Measurements from ENCODE around the gene DOC2B. TPM values are rescaled to one million over a fixed set of nuclear protein-coding genes. Genes with fewer than 3 reads are reported as not detected.
A peak's percentile ranks its signal among the peaks of the same experiment; 100 is the strongest.

Gene DOC2B
- total RNA-seq, 1 experiment from 2014 or later: 1.5 TPM

- H3K9me3 ChIP-seq (ENCODE audit: control insufficient read depth, insufficient read depth, low read depth, low read length): no peaks in the 10 kb centered on the region
- CTCF ChIA-PET: no interaction called here
- intact Hi-C loops (cut with micrococcal nuclease; ENCODE audit: unreplicated experiment): no loop called here
- no TSS peak for BruUV-seq (replicated peaks)
- DNase-seq (ENCODE audit: low read depth, low spot score): no peak
- H3K27me3 ChIP-seq (ENCODE audit: control insufficient read depth, insufficient read depth, low read length): no peaks in the 10 kb centered on the region
- no peaks in the 10 kb centered on the region for H3K4me1 ChIP-seq (ENCODE audit: control insufficient read depth, insufficient read depth, low read length)
- ATAC-seq: no peak
- H3K4me3 ChIP-seq (ENCODE audit: low read depth in 2 of 2, low read length in 2 of 2): no peak overlapping the region
- no peak for TF ChIP-seq TCF7L2 (IDR thresholded peaks at IDR 0.05; ENCODE audit: low read depth, low read length)
- no peak for TF ChIP-seq REST (IDR thresholded peaks at IDR 0.05; ENCODE audit: insufficient read depth in 1 of 2, low read depth in 2 of 2, low read length in 1 of 2)
- no peak for TF ChIP-seq POLR2AphosphoS5 (IDR thresholded peaks at IDR 0.05; ENCODE audit: low read depth, low read length)
- no peak for TF ChIP-seq CTCF (IDR thresholded peaks at IDR 0.05)
- TF ChIP-seq SIN3A (IDR thresholded peaks at IDR 0.05; ENCODE audit: borderline replicate concordance, insufficient read depth, low read depth, low read length): no peak
- no peaks in the 10 kb centered on the region; the same call in 1 of the 2 replicates for H3K36me3 ChIP-seq (ENCODE audit: control insufficient read depth, insufficient read depth, low read length)
- POLR2A ChIA-PET: no interaction called here
- no peak overlapping the region for H3K27ac ChIP-seq (ENCODE audit: low read length)
- in situ Hi-C loops (cut with HindIII; ENCODE audit: low pct_unique_long_range_greater_than_20kb, low sequenced_read_pairs): no loop called here
These were observed 751 bp upstream of the DOC2B start for GRCh38 chr17:182050-182751.

DNA sequence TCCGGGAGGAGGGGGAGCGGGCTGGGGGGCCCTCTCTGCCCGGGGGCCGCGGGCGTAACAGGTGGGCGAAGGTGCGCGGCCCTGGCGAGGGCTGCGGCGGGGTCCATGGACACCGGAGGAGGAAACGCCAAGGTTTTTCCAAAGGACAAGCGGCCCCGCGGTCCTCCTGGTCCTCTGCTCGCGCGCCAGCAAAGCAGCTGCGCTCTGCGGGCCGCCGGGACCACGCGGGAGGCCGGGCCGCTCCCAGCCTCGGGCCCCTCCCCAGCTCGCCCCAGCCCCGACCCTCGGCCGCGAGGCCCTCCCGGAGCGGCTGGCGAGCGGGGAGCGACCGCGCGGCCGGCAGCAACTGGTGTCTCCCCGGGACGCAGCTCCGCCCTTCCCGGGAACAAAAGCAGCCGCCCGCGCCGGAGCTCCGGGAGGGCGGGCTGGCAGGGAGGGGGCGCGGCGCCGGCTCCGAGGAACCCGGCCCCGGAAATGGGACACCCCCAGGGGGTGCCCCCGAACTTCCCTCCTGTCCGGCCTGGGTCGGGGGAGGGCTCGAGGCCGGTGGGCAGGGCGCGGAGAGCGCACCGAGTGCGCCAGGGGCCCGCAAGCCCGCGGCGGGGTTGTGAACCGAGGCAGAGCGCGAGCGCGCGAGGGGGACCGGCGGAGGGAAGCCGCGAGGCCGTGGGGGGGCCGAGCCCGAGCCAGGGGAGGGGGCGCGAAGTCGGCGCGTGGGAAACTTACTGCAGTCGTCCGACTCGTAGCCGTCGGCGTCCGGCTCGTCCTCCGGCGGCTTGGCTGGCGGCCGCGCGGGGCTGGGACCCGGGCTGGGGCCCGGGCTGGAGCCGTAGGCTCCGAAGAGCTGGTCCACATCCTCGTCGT, 837 bp downstream of the DOC2B start:
- Histone ChIP-seq H3K27ac (ENCODE audit: low read length) (no peak overlapping the region), H3K27me3 (ENCODE audit: control insufficient read depth, insufficient read depth, low read length) (no peaks in the 10 kb centered on the region)
- CTCF ChIA-PET: no interaction called here

More for the DNA sequence above, 837 bp downstream of the DOC2B start:
- DNase-seq (ENCODE audit: low read depth, low spot score): no peak
- intact Hi-C loops (cut with micrococcal nuclease; ENCODE audit: unreplicated experiment): no loop called here
- Histone ChIP-seq H3K4me1 (ENCODE audit: control insufficient read depth, insufficient read depth, low read length) (no peaks in the 10 kb centered on the region), H3K36me3 (ENCODE audit: control insufficient read depth, insufficient read depth, low read length) (no peaks in the 10 kb centered on the region; the same call in 1 of the 2 replicates), H3K9me3 (ENCODE audit: control insufficient read depth, insufficient read depth, low read depth, low read length) (no peaks in the 10 kb centered on the region), H3K4me3 (ENCODE audit: low read depth in 2 of 2, low read length in 2 of 2) (peak overlapping the region; percentile 28 to 29)
- BruUV-seq (replicated peaks): no TSS peak
- TF ChIP-seq TCF7L2 (IDR thresholded peaks at IDR 0.05; ENCODE audit: low read depth, low read length) (0 out of 2 replicates have a peak, but pooled peaks have one; percentile 35), SIN3A (IDR thresholded peaks at IDR 0.05; ENCODE audit: borderline replicate concordance, insufficient read depth, low read depth, low read length) (no peak)
- in situ Hi-C loops (cut with HindIII; ENCODE audit: low pct_unique_long_range_greater_than_20kb, low sequenced_read_pairs): no loop called here
- ATAC-seq: peak; percentile 20; the same call in 1 of the 2 replicates
- POLR2A ChIA-PET: no interaction called here
